Activated CD8-positive, alpha-beta memory T cell treated with anti-CD3 and anti-CD28 coated beads, Interleukin-2, amount 50 U/mL, for 48 hours (primary cell): ENCODE results near the gene PTTG1.
A peak's percentile ranks its signal among the peaks of the same experiment; 100 is the strongest.
"Not testable (repeated sequence)": the region's sequence is repeated elsewhere in the genome, so short reads cannot be mapped to it uniquely, and the experiment has no call there.

Experiments used
- DNase-seq: peaks from one replicate; pipeline ENCODE4 v3.0.0-alpha.2; 2020

The PTTG1 gene

GRCh38 chr5:160427607-160428006, 6.0 kb downstream of the PTTG1 start:
- DNase-seq: no peak

- no peak for DNase-seq
Observed at GRCh38 chr5:160432196-160432595, 10.5 kb downstream of the PTTG1 start.

GRCh38 chr5:160432787-160433186, 11.1 kb downstream of the PTTG1 start:
- DNase-seq: no peak

- no peak for DNase-seq
Observed at GRCh38 chr5:160434022-160434531, 12.4 kb downstream of the PTTG1 start.

- no peak for DNase-seq
Observed at GRCh38 chr5:160435532-160435931, 13.9 kb downstream of the PTTG1 start.

- no peak for DNase-seq
Observed at GRCh38 chr5:160436017-160436416, 14.4 kb downstream of the PTTG1 start.

GRCh38 chr5:160436661-160437060, 15.0 kb downstream of the PTTG1 start:
- DNase-seq: not testable (repeated sequence)

- no peak for DNase-seq
Observed at GRCh38 chr5:160437271-160437670, 15.6 kb downstream of the PTTG1 start.

GRCh38 chr5:160438316-160439204, 16.9 kb downstream of the PTTG1 start:
- DNase-seq: peak; percentile 74

GRCh38 chr5:160439205-160439600, 17.5 kb downstream of the PTTG1 start:
- peak; percentile 97 for DNase-seq

GRCh38 chr5:160441311-160441781, 19.7 kb downstream of the PTTG1 start:
- no peak for DNase-seq

- no peak for DNase-seq
Observed at GRCh38 chr5:160442824-160443431, 21.3 kb downstream of the PTTG1 start.

GRCh38 chr5:160444407-160444806, 22.8 kb downstream of the PTTG1 start:
- no peak for DNase-seq

GRCh38 chr5:160445132-160445531, 23.5 kb downstream of the PTTG1 start:
- DNase-seq: no peak

- no peak for DNase-seq
Observed at GRCh38 chr5:160445751-160446150, 24.1 kb downstream of the PTTG1 start.

- no peak for DNase-seq
Observed at GRCh38 chr5:160448886-160449285, 27.2 kb downstream of the PTTG1 start.

- DNase-seq: no peak
Observed at GRCh38 chr5:160449458-160449857, 27.8 kb downstream of the PTTG1 start.

- DNase-seq: no peak
Observed at GRCh38 chr5:160450164-160450932, 28.7 kb downstream of the PTTG1 start.

GRCh38 chr5:160451281-160451680, 29.6 kb downstream of the PTTG1 start:
- DNase-seq: no peak

- no peak for DNase-seq
Observed at GRCh38 chr5:160452036-160452435, 30.4 kb downstream of the PTTG1 start.

GRCh38 chr5:160452795-160453194, 31.1 kb downstream of the PTTG1 start:
- no peak for DNase-seq

- no peak for DNase-seq
Observed at GRCh38 chr5:160453751-160454150, 32.1 kb downstream of the PTTG1 start.

- DNase-seq: no peak
Observed at GRCh38 chr5:160455600-160455999, 33.9 kb downstream of the PTTG1 start.
